BE2C (cell line): ENCODE results near the gene COQ10B.
A peak's percentile ranks its signal among the peaks of the same experiment; 100 is the strongest.
"Not testable (repeated sequence)": the region's sequence is repeated elsewhere in the genome, so short reads cannot be mapped to it uniquely, and the experiment has no call there.

ENCODE experiments used
- DNase-seq: peaks from one replicate; pipeline ENCODE4 v3.0.0-alpha.2; 2020
- H3K27me3 ChIP-seq: fragments of 250-450 bp; sonication (Bioruptor Pico); 2 replicates; pipeline ENCODE4 v1.5.1; 2020; ENCODE audit warnings: mild to moderate bottlenecking
- H3K36me3 ChIP-seq: fragments of 250-450 bp; sonication (Bioruptor Pico); 2 replicates; pipeline ENCODE4 v1.5.1; 2020; ENCODE audit warnings: mild to moderate bottlenecking
- H3K4me1 ChIP-seq: fragments of 250-450 bp; sonication (Bioruptor Pico); 2 replicates; pipeline ENCODE4 v1.5.1; 2020
- H3K4me3 ChIP-seq: 2 replicates; pipeline ENCODE4 v1.5.1; 2011; ENCODE audit warnings: low read depth, low read length
- H3K9me3 ChIP-seq: fragments of 250-450 bp; sonication (Bioruptor Pico); 2 replicates; pipeline ENCODE4 v1.5.1; 2020
- CTCF ChIP-seq: IDR thresholded peaks from 2 replicates; pipeline ENCODE4 v1.5.1; 2012; ENCODE audit warnings: mild to moderate bottlenecking, low read depth, low read length

COQ10B gene

GRCh38 chr2:197480165-197481036 lies 27.0 kb downstream of the COQ10B start:
- Histone ChIP-seq H3K36me3 (peaks cover 8% of the 10 kb centered on the region), H3K27me3 (no peaks in the 10 kb centered on the region), H3K4me3 (no peak overlapping the region), H3K9me3 (no peaks in the 10 kb centered on the region), H3K4me1 (no peaks in the 10 kb centered on the region)
- TF ChIP-seq CTCF, result no peak
- no peak for DNase-seq

GRCh38 chr2:197484248-197484647 lies 30.9 kb downstream of the COQ10B start:
- H3K36me3 ChIP-seq, result peaks cover 44% of the 10 kb centered on the region
- H3K4me3 ChIP-seq, result not testable (repeated sequence)

GRCh38 chr2:197486175-197486574 lies 32.8 kb downstream of the COQ10B start:
- no peak for TF ChIP-seq CTCF
- Histone ChIP-seq H3K4me3 (no peak overlapping the region), H3K27me3 (no peaks in the 10 kb centered on the region), H3K36me3 (peaks cover 63% of the 10 kb centered on the region), H3K9me3 (no peaks in the 10 kb centered on the region), H3K4me1 (no peaks in the 10 kb centered on the region)
- DNase-seq, result no peak

More at GRCh38 chr2:197484248-197484647, 30.9 kb downstream of the COQ10B start:
- not testable (repeated sequence) for H3K9me3 ChIP-seq, DNase-seq, H3K4me1 ChIP-seq, H3K27me3 ChIP-seq

- no peak for TF ChIP-seq CTCF
- H3K9me3 ChIP-seq, result no peaks in the 10 kb centered on the region
- no peak overlapping the region for H3K4me3 ChIP-seq
- H3K27me3 ChIP-seq, result no peaks in the 10 kb centered on the region
- DNase-seq, result no peak
- no peaks in the 10 kb centered on the region for H3K4me1 ChIP-seq
- peaks cover 75% of the 10 kb centered on the region for H3K36me3 ChIP-seq
Measured at GRCh38 chr2:197487385-197487784, 34.0 kb downstream of the COQ10B start.

- no peak for DNase-seq
- TF ChIP-seq CTCF, result no peak
- peak overlapping the region; percentile 98 for H3K4me3 ChIP-seq
- no peaks in the 10 kb centered on the region for H3K9me3 ChIP-seq
- no peaks in the 10 kb centered on the region for H3K27me3 ChIP-seq
- no peaks in the 10 kb centered on the region for H3K4me1 ChIP-seq
- H3K36me3 ChIP-seq, result peaks cover 86% of the 10 kb centered on the region
Measured at GRCh38 chr2:197495433-197496134, 42.2 kb downstream of the COQ10B start.

GRCh38 chr2:197496695-197497094 lies 43.3 kb downstream of the COQ10B start:
- Histone ChIP-seq H3K4me1 (no peaks in the 10 kb centered on the region), H3K36me3 (peaks cover 86% of the 10 kb centered on the region), H3K4me3 (peak overlapping the region; percentile 98), H3K27me3 (no peaks in the 10 kb centered on the region), H3K9me3 (no peaks in the 10 kb centered on the region)
- no peak for TF ChIP-seq CTCF
- DNase-seq, result no peak
